PC-3 (cell line): Measurements from ENCODE around the gene PLPP1.

Experiments
- CTCF ChIP-seq: fragments of 300-600 bp; sonication (generic); conservative IDR thresholded peaks from 2 replicates; pipeline ENCODE4 v1.5.1; 2017; ENCODE audit warnings: antibody characterized with exemption, low read depth, mild to moderate bottlenecking, low read length
- EZH2 ChIP-seq: fragments of 300-600 bp; sonication (generic); IDR thresholded peaks from one replicate; pipeline ENCODE4 v1.6.1; 2017; ENCODE audit warnings: antibody characterized with exemption, mild to moderate bottlenecking, low read length; ENCODE audit not compliant: unreplicated experiment
- EZH2phosphoT487 ChIP-seq: fragments of 300-600 bp; sonication (generic); IDR thresholded peaks from 2 replicates; pipeline ENCODE4 v1.6.1; 2018; ENCODE audit warnings: mild to moderate bottlenecking, antibody characterized with exemption, low read length, borderline replicate concordance

GRCh38 chr5:55440188-55440646 lies 94.5 kb downstream of the PLPP1 start:
- TF ChIP-seq EZH2 (no peak), CTCF (no peak), EZH2phosphoT487 (no peak)
